ENCODE results near the gene CTAGE15.
"Not testable (repeated sequence)": the region's sequence is repeated elsewhere in the genome, so short reads cannot be mapped to it uniquely, and the experiment has no call there.

CTAGE15 gene, protein sequence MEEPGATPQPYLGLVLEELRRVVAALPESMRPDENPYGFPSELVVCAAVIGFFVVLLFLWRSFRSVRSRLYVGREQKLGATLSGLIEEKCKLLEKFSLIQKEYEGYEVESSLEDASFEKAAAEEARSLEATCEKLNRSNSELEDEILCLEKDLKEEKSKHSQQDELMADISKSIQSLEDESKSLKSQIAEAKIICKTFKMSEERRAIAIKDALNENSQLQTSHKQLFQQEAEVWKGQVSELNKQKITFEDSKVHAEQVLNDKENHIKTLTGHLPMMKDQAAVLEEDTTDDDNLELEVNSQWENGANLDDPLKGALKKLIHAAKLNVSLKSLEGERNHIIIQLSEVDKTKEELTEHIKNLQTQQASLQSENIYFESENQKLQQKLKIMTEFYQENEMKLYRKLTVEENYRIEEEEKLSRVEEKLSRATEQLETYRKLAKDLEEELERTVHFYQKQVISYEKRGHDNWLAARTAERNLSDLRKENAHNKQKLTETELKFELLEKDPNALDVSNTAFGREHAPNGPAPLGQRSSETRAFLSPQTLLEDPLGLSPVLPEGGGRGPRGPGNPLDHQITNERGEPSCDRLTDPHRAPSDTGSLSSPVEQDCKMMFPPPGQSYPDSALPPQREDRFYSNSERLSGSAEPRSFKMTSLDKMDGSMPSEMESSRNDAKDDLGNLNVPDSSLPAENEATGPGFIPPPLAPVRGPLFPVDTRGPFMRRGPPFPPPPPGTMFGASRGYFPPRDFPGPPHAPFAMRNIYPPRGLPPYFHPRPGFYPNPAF

DNA sequence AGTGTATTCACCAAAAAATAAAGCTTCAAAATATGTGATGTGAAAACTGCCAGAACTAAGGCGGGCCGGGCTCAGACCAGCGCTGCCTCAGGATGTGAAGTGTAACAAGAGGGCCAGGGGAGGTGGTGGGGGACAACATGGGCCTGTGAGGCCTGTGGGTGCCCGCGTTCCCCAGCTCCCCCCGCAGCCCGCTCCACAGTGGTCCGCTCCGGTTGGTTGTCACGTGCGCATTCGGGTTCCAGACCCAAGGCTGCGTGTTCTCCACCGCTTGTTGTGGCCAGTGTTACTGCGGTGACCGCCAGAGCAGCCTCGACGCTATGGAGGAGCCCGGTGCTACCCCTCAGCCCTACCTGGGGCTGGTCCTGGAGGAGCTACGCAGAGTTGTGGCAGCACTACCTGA, at the start of gene CTAGE15:
TSS of gene CTAGE15 (plus strand) at position 301 of the 400 bp plus-strand sequence. CDS start at position 318, 17 bp downstream.
- DNase-seq, result not testable (repeated sequence)

DNA sequence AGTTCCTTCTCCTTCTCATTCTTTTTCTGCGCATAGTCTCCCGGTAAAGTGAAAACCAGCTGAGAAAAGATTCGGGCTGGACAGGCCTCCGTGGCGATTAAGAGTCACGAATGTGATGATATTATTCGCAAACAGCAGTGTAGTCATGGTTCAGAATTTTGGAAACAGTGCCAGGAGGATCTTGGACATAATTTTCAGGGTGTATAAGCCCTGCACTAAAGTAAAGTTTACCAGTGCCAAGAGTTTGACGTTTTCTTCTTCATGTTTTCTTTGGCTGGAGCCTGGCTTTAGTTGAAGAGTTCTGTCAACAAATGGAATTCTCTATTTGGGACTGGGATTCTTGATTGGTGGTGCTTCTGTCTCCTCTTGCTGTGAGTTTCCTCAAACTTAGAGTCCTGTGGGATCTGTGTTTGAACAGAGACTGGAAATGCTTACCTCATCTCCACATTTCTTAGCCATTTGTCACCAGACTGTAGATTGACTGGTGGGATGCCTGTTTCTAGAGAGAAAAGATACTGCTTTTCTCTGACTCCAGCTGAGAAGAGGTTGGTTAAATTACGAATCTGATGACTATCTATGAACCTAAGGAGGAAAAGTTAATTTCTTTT, 49.2 kb upstream of the CTAGE15 start:
- not testable (repeated sequence) for DNase-seq

DNA sequence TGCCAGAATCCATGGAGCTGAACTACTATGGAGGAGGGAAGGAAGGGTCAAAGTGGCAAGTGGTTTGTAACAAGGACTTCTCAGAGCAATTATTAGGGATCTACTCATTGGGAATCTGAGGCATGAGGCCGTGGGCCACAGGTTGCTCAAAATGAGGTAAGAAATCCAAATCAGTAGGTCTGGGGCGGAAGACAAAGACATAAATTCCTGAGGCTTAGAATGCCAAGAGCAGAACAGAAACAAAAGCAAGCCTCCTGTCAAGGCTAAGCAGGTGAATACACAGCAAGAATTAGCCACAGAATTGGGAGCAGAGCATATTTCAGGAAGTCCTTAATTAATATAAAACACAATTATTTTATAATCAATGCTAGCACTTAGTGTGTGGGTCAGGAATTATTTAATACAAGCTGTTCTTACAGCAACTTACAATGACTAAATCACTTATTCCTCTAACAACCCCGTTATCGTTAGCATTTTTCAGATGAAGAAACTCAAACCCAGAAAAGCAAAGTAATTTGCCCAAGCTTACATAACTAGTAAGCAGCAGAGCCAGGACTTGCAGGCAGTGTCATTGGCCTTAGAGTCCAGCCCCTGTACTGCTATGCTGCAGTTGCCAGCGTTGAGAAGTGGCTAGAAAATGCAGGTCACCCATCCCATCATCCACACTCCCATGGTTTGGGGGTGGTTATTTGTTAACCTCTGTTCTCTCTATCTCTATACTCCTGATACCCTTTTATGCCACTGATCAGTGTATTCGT, 40.3 kb upstream of the CTAGE15 start:
- DNase-seq, result not testable (repeated sequence)

DNA sequence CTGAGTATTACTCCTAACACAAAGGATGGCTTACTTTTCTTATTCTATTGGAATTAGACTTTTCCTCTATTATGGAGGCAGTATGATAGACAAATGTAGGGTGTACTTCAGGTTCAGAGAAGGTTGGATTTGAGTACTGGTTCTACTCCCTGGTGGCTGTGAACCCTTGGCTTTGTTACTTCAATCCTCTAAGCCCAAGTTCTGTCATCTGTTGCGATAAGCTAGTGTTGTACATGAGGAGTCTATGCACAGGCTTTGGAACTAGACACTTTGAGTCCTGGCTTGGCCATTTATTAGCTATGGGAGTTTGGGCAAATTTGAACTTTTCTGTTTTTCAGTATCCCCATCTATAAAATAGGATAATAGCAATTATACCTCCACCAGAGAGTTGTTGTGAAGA, 39.7 kb upstream of the CTAGE15 start:
- DNase-seq, result not testable (repeated sequence)

DNA sequence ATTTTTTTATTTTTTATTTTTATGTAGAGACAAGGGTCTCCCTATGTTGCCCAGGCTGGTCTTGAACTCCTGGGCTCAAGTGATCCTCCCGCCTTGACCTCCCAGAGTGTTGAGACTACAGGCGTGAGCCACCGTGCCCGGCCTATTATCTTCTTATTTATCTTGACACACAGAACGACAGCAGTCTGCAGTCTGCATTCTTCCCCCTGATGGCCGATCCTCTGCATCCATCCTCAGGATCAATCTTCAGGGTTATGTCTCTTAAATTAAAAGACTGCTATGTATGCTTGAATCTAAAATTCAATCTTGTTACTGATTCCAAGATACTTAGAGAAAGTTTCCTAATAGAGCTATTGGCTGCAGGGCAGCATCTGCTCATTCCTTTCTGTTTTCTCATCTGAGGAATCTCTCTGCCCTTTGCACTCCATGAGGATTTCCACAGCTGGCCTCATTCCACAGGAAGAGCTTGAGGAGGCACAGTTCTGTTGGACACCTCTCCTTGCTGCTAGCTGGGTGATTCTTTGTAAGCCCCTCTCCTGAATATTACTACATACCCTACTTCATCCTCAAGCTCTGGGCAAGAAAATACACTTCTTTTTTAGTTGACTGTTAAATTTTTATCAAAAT, 38.3 kb upstream of the CTAGE15 start:
- DNase-seq, result not testable (repeated sequence)

DNA sequence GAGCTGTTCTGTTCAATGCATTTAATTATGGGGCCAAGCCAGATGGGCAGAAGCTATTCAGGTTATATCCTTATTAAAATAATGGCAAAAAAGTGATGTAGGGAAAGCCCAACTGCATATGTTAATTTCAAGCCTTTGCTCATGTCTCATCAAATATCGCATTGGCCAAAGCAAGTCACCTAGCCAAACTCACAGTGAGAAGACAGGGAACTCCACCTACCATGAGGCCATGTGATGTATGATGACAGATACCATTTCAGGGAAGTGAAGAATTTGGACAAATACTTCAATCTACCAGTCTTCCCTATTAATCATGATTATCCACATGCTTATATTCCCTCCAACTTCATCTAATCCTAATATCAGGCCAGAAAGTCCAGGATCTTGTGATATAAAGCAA, 35.2 kb upstream of the CTAGE15 start:
- DNase-seq, result not testable (repeated sequence)

DNA sequence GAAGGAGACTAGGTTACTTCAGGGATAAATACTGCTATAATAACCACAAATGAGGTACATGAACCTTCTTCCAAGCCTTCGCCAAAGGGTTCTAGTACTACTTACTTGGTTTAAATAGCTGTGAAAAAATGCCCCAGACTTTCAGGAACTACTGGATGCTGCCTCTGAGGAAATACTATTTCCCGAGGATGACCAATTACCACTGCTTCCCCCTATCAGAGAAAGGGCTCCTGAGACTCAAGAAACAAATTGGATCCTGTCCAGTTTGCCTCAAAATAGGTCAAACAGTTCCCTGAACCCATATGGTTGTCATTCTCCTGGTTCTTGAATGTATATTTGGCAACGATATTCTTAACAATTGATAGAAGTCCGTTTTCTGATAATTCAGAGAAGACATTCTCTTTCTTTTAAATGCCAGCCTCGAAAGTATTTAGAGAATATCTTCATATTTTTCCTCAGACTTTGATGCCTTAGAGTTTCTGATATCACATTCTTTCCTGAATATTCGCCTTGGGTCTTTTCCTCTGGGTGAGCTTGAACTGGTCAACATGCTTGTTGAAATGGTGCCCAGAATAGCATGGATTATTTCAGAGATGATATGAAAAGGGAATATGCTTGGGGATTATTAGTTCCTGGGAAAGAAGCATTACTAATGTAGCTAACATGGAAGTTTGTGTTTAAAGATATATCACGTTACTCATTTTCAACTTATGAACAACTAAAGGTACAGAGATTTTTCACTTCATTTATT, 28.1 kb upstream of the CTAGE15 start:
- DNase-seq, result not testable (repeated sequence)

DNA sequence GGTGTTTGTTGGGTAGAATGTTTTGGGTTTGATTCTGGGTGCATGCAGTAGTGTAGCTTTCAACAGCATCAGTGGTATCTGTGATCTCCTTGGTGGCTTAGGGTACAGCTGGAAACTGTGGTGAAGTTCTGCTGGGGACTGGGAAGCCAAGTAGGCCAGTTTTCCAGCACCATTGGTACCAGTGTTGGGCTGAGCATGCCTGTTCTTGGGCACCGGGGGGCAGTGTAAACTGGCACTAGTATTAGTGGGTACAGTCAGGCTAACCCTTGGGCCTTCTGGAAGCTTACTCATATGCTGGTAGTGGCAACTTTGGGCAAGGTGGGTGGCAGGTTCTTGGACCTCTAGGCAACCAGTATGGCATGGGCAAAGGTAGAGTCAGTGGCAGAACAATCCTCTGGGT, 15.6 kb upstream of the CTAGE15 start:
- DNase-seq, result not testable (repeated sequence)

DNA sequence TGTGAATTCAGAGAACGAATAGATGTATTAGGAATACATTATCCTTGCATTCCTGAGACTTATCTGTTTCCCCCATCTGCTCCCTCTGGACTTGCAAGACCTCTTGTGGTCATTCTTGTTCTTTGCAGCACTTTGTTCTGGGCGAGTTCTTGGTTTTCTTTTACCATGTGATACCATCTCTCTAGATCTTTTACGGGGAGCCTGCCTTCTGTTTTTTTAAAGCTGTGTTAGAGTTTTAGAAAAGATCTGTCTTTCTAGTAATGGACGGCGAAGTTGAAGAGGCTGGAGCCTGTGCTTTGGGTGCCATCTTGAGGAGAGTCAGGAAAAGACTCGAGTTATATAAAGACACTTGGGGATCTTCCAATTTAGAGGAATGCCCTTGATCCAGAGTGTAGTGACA, 8.3 kb upstream of the CTAGE15 start:
- DNase-seq, result not testable (repeated sequence)

DNA sequence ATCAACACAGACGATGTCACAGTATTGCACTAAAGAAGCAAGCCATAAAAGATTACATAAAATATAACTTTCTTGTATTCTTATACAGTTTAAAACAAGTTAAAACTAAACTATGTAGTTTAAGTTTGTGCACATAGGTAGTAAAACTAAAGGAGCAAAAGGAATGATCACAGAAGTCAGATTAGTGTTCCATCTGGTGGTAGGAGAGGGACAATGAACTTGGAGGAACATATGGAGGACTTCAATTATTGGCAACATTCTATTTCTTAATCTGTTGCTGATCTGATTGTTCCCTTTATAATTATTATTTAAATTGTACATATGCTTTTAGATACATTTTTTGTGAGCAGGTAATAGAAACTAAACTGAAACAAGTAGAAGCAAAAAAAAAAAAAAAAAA, 5.6 kb upstream of the CTAGE15 start:
- not testable (repeated sequence) for DNase-seq

DNA sequence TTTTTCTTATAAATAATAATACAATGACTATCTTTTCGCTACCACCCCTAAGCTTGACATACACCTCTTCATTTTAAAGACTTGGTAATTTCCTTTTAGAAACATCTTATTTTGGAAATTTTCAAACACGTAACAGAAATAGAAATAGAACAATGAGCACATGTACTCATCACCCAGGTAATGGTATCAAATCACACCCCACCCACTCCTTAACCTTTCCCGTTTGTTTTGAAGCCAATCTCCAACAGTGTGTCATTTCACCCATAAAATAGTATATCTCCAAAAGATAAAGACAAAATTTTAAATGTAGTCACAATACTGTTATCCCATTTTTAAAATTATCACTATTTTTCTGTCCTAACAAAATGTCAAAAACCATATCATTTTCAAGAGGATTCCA, 16.6 kb downstream of the CTAGE15 start:
- not testable (repeated sequence) for DNase-seq

DNA sequence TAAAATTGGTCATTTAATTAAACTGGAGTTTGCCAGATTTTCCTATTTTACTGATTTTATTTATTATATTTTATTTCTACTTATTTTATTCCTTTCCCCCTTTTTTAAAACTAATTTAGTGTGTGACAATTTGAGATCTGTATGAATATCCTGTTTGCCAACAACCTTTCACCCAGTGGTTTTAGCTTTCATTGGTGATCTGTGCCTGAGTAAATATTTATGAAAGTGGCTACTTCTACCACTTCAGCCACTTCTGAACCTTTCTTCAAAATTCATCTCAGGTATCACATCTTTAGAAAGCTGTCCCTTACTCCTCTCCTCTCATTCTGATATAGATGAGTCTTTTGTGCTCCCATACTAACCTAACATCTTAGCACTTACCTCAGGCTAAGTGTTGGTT, 18.3 kb downstream of the CTAGE15 start:
- not testable (repeated sequence) for DNase-seq

DNA sequence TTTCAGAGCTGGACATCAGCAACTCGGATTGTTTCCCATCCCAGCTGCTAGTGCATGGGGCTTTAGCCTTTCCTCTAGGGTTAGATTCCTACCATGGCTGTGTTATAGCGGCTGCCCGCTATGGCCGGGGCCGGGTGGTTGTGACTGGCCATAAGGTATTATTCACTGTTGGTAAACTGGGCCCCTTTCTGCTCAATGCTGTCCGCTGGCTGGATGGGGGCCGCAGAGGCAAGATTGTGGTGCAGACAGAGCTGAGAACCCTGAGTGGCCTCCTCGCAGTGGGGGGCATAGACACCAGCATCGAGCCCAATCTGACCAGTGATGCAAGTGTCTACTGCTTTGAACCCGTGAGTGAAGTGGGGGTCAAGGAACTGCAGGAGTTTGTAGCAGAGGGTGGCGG, 26.5 kb downstream of the CTAGE15 start:
- not testable (repeated sequence) for DNase-seq

DNA sequence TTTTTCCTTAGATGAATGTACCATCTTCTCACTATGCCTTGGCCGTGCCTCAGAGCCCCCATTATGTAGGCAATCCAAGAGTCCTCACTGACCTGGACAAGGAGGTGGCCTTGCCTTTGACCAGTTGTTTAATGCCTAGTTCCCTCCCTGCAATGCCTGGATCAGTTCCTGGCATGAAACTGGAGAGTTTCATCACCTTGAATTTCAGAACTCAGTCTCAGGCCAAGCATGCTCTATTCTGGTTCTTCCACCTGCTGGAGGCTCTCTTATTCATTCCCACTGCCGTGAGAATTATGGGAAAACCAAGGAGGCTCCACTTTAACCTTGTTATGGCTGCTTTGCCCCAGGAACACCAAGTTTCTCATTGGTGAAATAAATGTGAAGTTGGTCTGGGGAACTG, 31.9 kb downstream of the CTAGE15 start:
- DNase-seq, result not testable (repeated sequence)

DNA sequence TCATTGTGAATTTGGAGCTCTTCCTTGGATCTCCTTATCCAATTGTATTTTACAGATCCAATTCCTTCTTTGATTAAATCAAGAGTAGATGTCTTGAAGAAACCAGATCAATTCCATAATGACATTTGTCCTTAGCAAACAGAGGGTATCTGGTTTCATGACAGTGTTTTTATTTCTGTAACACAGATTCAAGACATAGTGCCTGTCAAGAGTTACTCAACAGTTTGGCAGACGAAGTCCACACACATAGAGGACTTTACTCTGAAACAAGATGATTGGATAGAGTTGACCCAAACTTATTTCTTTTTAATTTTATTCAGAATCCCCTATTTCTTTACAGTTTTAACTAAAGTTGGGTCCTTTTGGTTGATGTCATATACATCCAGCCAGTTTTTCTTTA, 34.5 kb downstream of the CTAGE15 start:
- DNase-seq, result not testable (repeated sequence)

DNA sequence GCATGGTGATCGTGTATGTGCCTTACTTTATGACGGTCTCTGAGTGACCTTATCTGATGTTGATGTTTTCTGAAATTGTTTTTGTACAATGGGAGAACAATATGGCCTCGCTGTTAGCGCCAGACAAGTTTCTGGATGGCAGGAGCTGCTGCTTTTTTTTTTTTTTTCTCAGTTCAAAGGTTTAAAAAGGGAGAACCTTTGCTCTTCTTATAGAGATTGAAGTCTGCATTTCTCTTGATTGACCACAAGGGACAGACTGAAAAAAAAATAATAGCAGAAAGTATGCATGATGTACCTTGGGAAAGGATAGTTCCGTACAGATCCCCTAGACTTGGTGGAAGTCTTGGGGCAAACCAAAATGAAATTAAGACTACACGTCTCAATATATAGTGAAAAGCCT, 43.9 kb downstream of the CTAGE15 start:
- not testable (repeated sequence) for DNase-seq

DNA sequence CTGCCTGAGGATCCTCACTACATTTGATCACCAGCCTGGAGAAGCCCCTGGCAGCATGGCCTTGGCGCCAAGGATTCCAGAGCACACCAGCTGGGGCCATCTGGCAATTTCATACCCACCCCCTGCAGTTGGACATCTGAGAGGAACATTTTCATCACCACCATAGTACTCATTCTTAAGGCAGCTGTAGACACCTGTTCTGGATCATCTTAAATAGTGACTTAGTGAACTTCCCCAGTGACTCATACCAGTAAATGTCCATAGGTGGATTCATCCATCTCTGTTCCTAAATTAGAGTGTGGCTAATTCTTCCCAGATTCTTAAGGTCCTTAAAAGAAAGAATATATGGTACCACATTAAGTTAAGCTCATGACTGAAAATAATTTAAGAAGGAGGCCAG, 45.6 kb downstream of the CTAGE15 start:
- not testable (repeated sequence) for DNase-seq

DNA sequence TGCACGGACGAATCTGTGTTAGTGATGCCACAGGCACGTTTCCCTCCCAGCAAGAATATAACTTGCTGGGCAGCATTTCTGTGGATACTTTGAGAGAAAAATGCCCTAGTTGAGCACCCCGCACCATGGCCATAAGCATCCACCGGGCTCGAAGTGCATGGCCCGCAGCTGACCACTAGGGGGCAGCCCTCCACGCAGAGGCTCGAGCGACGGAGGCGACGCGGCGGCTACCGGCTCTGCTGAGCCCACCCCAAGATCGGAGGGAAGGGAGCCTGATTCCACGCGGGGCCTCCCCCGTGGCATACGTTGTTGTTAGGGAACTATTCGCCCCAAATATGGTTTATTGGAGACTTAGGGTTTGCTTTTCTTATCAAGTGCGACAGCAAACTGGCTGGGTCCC, 48.5 kb downstream of the CTAGE15 start:
- DNase-seq, result peak; percentile 75

DNA sequence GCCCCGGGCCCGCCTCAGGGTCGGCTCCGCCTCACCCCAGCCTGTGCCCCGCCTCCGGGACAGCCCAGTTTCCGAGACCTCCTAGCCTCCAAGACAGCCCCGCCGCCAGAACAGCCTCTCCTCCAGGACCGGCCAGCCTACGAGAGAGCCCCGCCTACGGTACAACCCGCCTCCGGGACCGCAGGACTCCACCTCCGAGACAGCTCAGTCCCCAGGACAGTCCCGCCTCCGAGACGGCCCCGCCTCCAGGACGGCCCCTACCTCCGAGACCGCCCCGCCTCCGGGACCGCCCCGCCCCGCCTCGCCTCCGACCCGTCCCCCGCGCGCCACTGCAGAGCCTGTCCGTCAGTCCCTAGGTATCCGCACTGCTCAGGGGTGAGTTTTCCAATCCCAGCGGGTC, 49.0 kb downstream of the CTAGE15 start, which contains the start of gene TCAF2:
TSS of gene TCAF2 (plus strand) at position 329 of the 400 bp plus-strand sequence.
- DNase-seq, result peak; percentile 84

DNA sequence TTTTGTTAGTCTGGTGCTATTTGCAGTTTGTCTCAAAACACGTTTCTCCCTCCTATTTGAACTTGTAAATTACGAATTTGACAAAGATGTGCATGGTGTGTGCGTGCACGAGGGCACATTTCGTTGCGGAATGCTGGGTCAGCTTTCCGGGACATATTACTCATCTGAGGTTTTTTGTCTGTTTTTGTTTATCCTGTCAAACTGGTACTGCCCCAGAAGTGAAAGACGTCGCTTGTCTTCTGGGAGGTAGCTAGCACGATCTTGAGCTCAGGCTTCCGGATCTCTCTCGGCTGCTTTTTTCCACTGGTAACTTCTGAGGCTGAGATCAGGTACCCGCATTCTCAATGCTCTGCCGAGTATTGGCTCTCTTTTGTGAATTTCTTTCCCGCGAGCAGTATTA, 49.6 kb downstream of the CTAGE15 start:
- DNase-seq, result not testable (repeated sequence)

DNA sequence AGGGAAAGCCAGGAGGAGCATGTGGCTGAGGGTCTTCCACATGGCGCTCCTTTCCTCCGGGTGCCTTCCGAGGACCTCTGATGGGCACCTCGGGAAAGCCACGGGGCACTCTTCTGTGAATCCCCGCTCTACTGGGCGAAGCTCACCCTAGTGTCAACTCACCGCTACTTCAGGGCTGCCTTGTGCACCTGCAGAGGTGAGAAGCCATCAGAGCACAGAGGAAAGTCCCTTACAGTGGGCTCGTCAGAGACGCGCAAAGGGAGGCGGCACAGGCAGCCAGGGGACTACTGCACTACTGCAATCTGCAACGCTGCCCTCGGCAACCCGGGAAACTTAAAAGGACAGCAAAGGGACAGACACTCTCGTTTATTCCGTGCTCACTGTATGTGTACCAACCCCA, 50.5 kb downstream of the CTAGE15 start:
- not testable (repeated sequence) for DNase-seq
